SK-N-MC (cell line): ENCODE data around the gene PRCD.

Experiments used
- EZH2 ChIP-seq: fragments of 200-600 bp; sonication (generic); IDR thresholded peaks from one replicate; pipeline ENCODE4 v1.6.1; 2017; ENCODE audit warnings: antibody characterized with exemption
- POLR2AphosphoS5 ChIP-seq: IDR thresholded peaks from 2 replicates; pipeline ENCODE4 v1.6.1; 2012; ENCODE audit warnings: mild to moderate bottlenecking, low read depth, low read length, borderline replicate concordance

DNA sequence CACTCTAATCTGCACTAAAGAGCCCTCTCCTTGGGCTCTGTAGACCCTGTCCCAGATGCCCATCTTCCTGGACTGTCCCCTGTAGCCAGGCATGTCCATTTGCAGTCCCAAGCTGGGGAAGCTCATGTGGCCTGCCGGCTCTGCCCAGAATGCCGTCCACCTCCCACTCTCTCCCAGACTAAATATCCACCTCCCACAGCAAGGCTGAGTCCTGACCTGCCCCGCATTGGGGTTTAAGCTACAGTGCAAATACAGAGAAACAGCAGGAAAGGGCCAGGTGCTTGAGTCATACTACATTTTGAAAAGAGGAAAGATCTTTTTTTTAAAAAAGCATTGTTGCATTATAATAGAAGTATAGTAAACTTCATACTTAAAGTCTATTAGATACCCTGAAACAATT, 42.8 kb downstream of the PRCD start:
- TF ChIP-seq POLR2AphosphoS5, result no peak
- TF ChIP-seq EZH2, result no peak
